Natural killer cell (primary cell): ENCODE results near the gene SORBS1. TPM values are rescaled to one million over a fixed set of nuclear protein-coding genes. Genes with fewer than 3 reads are reported as not detected.

Experiments
- ATAC-seq, 3 donors: fragments of 150-1000 bp in 2 of 3; fragments of 200-7000 bp in 1 of 3; cut with Tn5 transposase; 1 replicate in 1 of 3; 2 replicates in 2 of 3; pipeline ENCODE4 v1.10.0; 2021; ENCODE audit warnings: mild to moderate bottlenecking in 2 of 3, moderate library complexity in 2 of 3
- DNase-seq, 2 donors: peaks; one replicate each; pipeline versions ENCODE4 v3.0.0 to v3.0.0-alpha.2; 2013 to 2021; ENCODE audit warnings: mixed read lengths in 1 of 2
- H3K27ac ChIP-seq: one replicate; pipeline ENCODE4 v1.5.1; 2013; ENCODE audit warnings: mild to moderate bottlenecking, low read length
- H3K27me3 ChIP-seq: one replicate; pipeline ENCODE4 v1.6.1; 2013; ENCODE audit warnings: low read length; ENCODE audit not compliant: control insufficient read depth, insufficient read depth
- H3K36me3 ChIP-seq: one replicate; pipeline ENCODE4 v1.6.1; 2013; ENCODE audit warnings: low read length; ENCODE audit not compliant: control insufficient read depth, insufficient read depth
- H3K4me1 ChIP-seq: one replicate; pipeline ENCODE4 v1.6.1; 2013; ENCODE audit warnings: low read length; ENCODE audit not compliant: control insufficient read depth, insufficient read depth
- H3K4me3 ChIP-seq: one replicate; pipeline ENCODE4 v1.5.1; 2013; ENCODE audit warnings: low read length
- H3K9me3 ChIP-seq: one replicate; pipeline ENCODE4 v1.6.1; 2013; ENCODE audit warnings: low read length; ENCODE audit not compliant: control insufficient read depth, insufficient read depth
- H3K27ac Mint-ChIP-seq, 2 donors: one replicate each; pipeline ENCODE4 v1.8.0; 2022; ENCODE audit warnings: mild to moderate bottlenecking in 2 of 2, mixed read lengths in 2 of 2, moderate library complexity in 1 of 2
- H3K27me3 Mint-ChIP-seq, 2 donors: one replicate each; pipeline ENCODE4 v1.8.0; 2022; ENCODE audit warnings: low read depth in 2 of 2, mixed read lengths in 2 of 2
- H3K36me3 Mint-ChIP-seq: one replicate; pipeline ENCODE4 v1.8.0; 2022; ENCODE audit warnings: mixed read lengths
- H3K4me1 Mint-ChIP-seq, 2 donors: one replicate each; pipeline ENCODE4 v1.8.0; 2022; ENCODE audit warnings: mixed read lengths in 2 of 2
- H3K4me3 Mint-ChIP-seq: one replicate; pipeline ENCODE4 v1.8.0; 2022; ENCODE audit warnings: mild to moderate bottlenecking, moderate library complexity, mixed read lengths
- H3K9me3 Mint-ChIP-seq, 2 donors: one replicate each; pipeline ENCODE4 v1.8.0; 2022; ENCODE audit warnings: mixed read lengths in 2 of 2
- CTCF ChIP-seq: fragments of 200-600 bp; IDR thresholded peaks from one replicate; pipeline ENCODE4 v1.8.0; 2022; ENCODE audit warnings: antibody characterized with exemption
- WGBS: methylation state at CpG from one replicate; pipeline ENCODE4 v1.1.7; 2013; ENCODE audit warnings: missing lambda C conversion rate; ENCODE audit not compliant: insufficient coverage; 5-methylcytosine and 5-hydroxymethylcytosine counted together
- intact Hi-C: fragments of 100-400 bp; cut with micrococcal nuclease; formaldehyde crosslinking; loops from one replicate; pipeline ENCODE4 v1.14.2; 2022
- total RNA-seq, 4 donors: library from RNA; stranded (reverse); fragments of 120-200 nt in 1 of 4; gene quantifications; one replicate each; pipeline versions ENCODE4 v1.2.3 to v1.2.4, GENCODE V29; 2013 to 2022

The SORBS1 gene
- total RNA-seq, 3 donors from 2014 or later (not counting 1 experiment from before 2014, with no cell fraction given): 2.4 to 5.4 (median 2.8) TPM

- Histone ChIP-seq H3K27me3 (no peaks in the 10 kb centered on the region), H3K36me3 (no peaks in the 10 kb centered on the region), H3K9me3 (no peaks in the 10 kb centered on the region), H3K4me1 (no peaks in the 10 kb centered on the region), H3K4me3 (no peak overlapping the region), H3K27ac (no peak overlapping the region)
- H3K4me3 Mint-ChIP-seq: no peak overlapping the region
- no peaks in the 10 kb centered on the region for H3K9me3 Mint-ChIP-seq
- no peak for DNase-seq
- H3K27ac Mint-ChIP-seq: no peak overlapping the region
- no peak for ATAC-seq
- no peaks in the 10 kb centered on the region for H3K36me3 Mint-ChIP-seq
- no peaks in the 10 kb centered on the region for H3K27me3 Mint-ChIP-seq
- intact Hi-C loops: no loop called here
- TF ChIP-seq CTCF: no peak
- 94% methylated on average over 1 of the region's 1 CpG for whole genome bisulfite sequencing
- H3K4me1 Mint-ChIP-seq: no peaks in the 10 kb centered on the region
Observed at GRCh38 chr10:95330966-95331453, 230.2 kb downstream of the SORBS1 start.

DNA sequence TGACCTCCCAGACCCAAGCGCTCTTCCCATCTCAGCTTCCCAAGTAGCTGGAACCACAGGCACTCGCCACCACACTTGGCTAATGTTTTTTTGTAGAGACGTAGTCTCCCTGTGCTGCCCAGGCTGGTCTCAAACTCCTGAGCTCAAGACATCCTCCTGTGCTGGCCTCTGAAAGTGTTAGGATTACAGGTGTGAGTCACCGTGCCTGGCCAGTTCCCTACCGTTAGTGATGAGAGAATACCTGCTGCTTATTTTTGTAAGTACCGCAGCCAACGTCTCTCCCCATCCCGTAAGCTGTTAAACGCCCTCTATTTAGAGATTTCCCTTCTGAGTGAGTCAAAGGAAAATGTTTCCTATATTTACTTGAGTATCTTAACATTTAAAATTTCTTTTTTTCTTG, 231.9 kb downstream of the SORBS1 start:
- no peak overlapping the region for H3K4me3 ChIP-seq
- H3K4me1 ChIP-seq: no peaks in the 10 kb centered on the region
- Mint-ChIP-seq H3K4me3 (no peak overlapping the region), H3K9me3 (no peaks in the 10 kb centered on the region), H3K27ac (no peak overlapping the region), H3K4me1 (no peaks in the 10 kb centered on the region), H3K36me3 (no peaks in the 10 kb centered on the region), H3K27me3 (no peaks in the 10 kb centered on the region)
- no peak for DNase-seq
- H3K27me3 ChIP-seq: no peaks in the 10 kb centered on the region
- ATAC-seq: no peak
- no peak overlapping the region for H3K27ac ChIP-seq
- 94% methylated on average over 9 of the region's 9 CpGs for WGBS
- no peaks in the 10 kb centered on the region for H3K36me3 ChIP-seq
- intact Hi-C loops: no loop called here
- TF ChIP-seq CTCF: no peak
- H3K9me3 ChIP-seq: no peaks in the 10 kb centered on the region

DNA sequence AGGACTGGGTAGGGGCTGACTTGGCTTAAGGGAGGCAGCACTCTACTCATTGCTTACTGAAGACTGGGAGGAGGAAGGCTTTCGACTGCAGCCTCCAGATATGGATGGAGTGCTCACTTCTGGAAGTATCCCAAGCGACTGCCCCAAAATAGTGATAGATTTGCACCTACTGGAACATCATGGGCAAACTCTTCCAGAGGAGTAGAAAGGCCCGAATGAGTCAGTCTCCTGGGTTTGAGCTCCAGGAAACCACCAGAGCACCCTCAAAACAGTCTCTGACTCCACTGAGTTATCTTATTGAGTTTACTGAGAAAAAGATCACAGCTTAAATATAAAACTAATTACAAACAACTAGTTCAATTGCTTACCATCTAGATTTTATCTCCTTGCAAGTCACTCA, 233.2 kb downstream of the SORBS1 start:
- H3K27me3 ChIP-seq: no peaks in the 10 kb centered on the region
- Mint-ChIP-seq H3K36me3 (no peaks in the 10 kb centered on the region), H3K27ac (no peak overlapping the region), H3K4me3 (no peak overlapping the region), H3K9me3 (no peaks in the 10 kb centered on the region), H3K4me1 (no peaks in the 10 kb centered on the region), H3K27me3 (no peaks in the 10 kb centered on the region)
- WGBS: 76% methylated on average over 3 of the region's 3 CpGs
- H3K4me3 ChIP-seq: no peak overlapping the region
- no peaks in the 10 kb centered on the region for H3K4me1 ChIP-seq
- ATAC-seq (no peak), DNase-seq (no peak)
- TF ChIP-seq CTCF: no peak
- H3K27ac ChIP-seq: no peak overlapping the region
- H3K9me3 ChIP-seq: no peaks in the 10 kb centered on the region
- intact Hi-C loops: no loop called here
- H3K36me3 ChIP-seq: no peaks in the 10 kb centered on the region

DNA sequence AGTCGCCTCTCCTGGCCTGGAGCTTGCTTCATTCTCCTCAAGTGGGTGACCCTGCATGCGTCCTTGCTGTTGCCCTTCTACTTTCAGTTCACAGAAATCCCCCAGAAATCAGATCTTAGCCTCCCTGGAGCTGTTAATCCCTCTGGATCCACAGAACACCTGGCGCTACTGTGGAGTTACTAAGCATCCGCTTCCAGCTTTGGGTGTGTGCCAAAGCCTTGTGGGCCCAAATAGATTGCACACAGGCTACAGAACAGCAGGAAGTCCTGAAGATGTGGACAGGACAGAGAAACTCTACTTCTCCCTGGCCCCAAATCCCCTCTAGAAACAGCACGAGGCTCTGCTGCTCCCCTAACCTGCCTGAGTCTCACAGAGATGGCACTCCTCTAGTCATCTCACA, 233.8 kb downstream of the SORBS1 start:
- H3K4me1 ChIP-seq: no peaks in the 10 kb centered on the region
- no peaks in the 10 kb centered on the region for H3K36me3 Mint-ChIP-seq
- no peak overlapping the region for H3K27ac ChIP-seq
- H3K4me3 Mint-ChIP-seq: no peak overlapping the region
- no peaks in the 10 kb centered on the region for H3K9me3 Mint-ChIP-seq
- no peaks in the 10 kb centered on the region for H3K27me3 ChIP-seq
- H3K27ac Mint-ChIP-seq: no peak overlapping the region
- TF ChIP-seq CTCF: no peak
- H3K4me3 ChIP-seq: no peak overlapping the region
- DNase-seq (no peak), ATAC-seq (no peak)
- intact Hi-C loops: no loop called here
- no peaks in the 10 kb centered on the region for H3K4me1 Mint-ChIP-seq
- no peaks in the 10 kb centered on the region for H3K27me3 Mint-ChIP-seq
- no peaks in the 10 kb centered on the region for H3K36me3 ChIP-seq
- H3K9me3 ChIP-seq: no peaks in the 10 kb centered on the region
- 83% methylated on average over 5 of the region's 5 CpGs for WGBS
